GM19351 (cell line): ENCODE measurements around the gene GALM.

Experiments
- ATAC-seq: cut with Tn5 transposase; IDR thresholded peaks from one replicate; pipeline ENCODE4 v1.9.1; 2021; ENCODE audit warnings: mild to moderate bottlenecking, moderate library complexity; ENCODE audit not compliant: unreplicated experiment

The GALM gene

GRCh38 chr2:38649176-38649728 lies 16.7 kb upstream of the GALM start:
- no peak for ATAC-seq

- ATAC-seq = no peak
These were observed 15.9 kb upstream of the GALM start for GRCh38 chr2:38650012-38650411.

GRCh38 chr2:38650717-38651116 lies 15.2 kb upstream of the GALM start:
- ATAC-seq = no peak

DNA sequence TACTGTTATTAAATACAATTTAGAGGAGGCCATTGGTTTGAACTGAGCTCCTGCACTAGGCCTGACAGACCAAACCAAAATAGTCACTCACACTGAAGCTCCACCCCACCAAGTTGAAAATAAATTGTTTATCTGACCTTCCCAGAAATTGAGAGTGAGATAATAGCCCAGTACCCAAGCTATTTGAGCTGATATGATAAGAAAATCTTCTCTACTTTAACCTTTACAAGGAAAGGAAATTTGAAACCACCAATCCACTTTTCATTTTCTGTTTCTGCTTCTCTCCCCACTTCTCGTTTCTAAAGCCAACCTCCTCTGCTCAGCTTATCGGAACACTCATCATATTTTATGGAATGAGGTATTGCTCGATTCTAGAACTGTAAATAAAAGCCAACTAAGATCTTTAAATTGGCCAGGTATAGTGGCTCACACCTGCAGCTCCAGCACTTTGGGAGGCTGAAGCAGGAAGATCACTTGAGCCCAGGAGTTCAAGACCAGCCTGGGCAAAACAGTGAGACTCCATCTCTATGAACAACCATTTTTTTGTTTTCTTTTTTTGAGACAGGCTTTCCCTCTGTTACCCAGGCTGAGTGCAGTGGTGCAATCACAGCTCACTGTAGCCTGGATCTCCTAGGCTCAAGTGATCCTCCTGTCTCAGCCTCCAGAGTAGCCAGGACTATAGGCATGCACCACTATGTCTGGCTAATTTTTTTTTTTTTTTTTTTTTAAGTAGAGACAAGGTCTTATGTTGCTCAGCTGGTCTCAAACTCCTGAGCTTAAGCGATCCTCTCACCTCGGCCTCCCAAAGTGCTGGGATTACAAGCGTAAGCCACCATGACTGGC lies 13.3 kb upstream of the GALM start:
- ATAC-seq = no peak

DNA sequence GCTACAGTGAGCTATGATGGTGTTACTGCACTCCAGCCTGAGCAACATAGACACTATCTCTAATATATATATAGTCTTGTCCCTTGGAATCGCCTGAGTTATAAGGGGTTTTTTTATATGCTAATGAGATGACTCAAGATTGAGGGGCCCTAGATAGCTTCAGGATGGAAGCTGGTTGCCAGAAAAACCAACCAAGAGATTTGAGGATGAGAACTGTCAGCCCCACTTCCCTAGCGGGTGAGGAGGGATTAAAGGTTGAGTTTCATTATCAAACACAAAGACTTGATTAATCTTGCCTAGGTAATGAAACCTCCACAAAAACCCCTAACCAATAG lies 12.6 kb upstream of the GALM start:
- ATAC-seq = no peak

DNA sequence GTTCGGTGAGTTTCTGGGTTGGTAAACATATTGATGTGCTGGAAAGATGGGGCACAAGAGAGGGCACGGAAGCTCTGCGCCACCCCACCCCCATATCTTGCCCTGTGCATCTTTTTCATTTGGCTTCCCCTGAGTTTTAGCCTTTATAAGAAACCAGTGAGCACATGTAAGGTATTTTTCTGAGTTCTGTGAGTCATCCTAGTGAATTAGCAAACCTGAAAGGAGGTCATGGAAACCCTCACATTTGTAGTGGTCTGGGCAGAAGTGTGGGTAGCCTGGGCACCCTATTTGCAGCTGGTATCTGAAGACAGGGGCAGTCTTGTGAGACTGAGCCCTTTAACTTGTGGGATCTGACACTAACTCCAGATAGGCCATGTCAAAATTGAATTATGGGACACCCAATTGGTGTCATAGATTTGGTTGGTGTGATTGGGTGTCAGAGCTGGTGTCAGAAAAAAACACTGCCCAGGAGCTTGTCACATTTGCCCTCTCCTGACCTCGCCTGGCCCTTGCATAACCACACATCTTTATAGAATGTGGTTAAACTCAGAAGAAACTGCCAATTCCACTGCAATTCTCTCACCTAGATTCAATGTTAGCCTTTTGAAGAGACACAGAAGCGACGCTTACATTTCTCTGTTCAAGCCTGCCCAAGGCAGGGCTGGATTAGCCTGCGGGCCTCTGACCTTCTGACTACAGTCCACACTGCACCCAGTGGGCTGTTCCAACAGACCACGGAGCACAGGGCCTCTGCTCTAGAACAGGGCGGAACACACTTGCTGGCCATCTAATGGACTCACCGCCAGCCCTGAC lies 12.0 kb upstream of the GALM start:
- no peak for ATAC-seq

- ATAC-seq = no peak
These were observed 11.2 kb upstream of the GALM start for GRCh38 chr2:38654528-38655381.

- no peak for ATAC-seq
These were observed 10.5 kb upstream of the GALM start for GRCh38 chr2:38655441-38655840.

DNA sequence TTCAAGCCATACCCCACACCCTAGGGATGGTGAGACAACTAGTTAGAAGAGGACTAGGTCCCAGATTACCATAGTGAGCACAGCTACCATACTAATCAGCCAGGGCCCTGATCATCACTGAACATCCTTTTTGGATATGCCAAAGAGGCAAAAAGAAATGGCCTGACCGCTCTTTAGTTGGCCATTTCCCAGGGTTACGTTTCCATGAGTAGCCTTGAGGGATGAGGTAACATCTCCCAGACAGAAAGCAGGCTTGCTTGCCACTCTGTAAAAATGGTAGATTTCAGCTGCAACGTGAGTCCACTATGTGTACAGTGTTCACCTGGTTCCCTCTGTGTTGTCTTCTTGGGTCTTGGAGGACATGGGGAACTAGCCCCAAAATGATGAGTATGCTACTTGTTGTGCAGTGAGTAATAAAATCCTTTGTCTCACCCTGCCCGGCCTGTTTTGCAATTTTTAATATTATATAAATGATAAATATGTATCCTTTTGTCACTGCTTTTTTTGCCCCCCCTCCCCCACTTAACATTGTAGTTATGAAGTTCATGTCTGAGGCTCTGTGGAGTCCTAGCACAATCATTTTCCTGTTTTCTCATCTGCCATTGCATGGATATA lies 8.9 kb upstream of the GALM start:
- ATAC-seq = no peak

DNA sequence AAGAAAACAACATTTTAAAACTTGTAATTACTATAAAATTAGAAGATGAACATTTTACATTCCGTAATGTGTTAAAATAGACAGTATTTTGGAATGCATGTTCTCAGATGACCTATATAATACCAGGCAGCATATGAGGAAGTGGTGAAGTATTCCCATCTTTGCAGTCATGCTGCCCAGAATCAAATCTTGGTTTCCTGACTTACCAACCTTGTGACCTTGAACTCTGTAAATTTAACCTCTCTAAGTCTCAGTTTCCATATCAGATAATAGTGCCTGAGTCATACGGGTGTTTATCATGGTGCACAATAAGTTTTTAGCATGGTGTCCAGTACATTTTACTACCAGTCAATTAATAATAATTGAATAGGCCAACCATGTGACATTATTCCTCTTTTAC lies 7.3 kb upstream of the GALM start:
- no peak for ATAC-seq

DNA sequence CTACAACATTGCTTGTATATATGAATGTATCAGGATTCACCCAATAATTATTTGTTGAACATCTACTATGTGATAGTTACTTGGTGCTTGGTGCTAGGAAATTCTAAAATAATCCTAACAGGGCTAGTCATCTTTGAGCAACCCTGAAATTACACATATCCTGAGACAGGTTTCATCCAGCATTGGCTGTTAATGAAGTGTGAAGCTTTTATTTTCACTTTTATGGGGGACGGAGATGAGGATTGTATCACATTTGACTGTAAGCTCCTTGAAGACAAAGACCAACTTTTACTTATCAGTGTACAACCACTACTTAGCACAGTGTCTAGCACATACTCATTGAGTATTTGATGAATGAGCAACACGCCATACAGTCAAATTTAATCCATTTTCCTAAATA lies 6.8 kb upstream of the GALM start:
- ATAC-seq = no peak

DNA sequence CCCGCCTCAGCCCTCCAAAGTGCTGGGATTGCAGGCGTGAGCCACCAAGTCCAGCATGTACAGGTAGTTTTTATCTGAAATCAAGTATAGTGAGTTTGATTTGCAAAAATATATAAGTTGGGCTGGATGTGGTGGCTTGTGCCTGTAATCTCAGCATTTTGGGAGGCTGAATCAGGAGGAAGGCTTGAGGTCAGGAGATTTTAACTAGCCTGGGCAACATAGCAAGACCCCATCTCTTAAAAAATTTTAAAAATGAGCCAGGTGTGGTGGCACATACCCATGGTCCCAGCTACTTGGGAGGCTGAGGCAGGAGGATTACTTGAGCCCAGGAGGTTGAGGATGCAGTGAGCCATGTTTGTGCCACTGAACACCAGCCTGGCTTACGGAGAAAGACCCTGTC lies 5.6 kb upstream of the GALM start:
- no peak for ATAC-seq

GRCh38 chr2:38661306-38661705 lies 4.6 kb upstream of the GALM start:
- no peak for ATAC-seq

- ATAC-seq = peak; percentile 27
These were observed 619 bp downstream of the GALM start for GRCh38 chr2:38666556-38666910.

DNA sequence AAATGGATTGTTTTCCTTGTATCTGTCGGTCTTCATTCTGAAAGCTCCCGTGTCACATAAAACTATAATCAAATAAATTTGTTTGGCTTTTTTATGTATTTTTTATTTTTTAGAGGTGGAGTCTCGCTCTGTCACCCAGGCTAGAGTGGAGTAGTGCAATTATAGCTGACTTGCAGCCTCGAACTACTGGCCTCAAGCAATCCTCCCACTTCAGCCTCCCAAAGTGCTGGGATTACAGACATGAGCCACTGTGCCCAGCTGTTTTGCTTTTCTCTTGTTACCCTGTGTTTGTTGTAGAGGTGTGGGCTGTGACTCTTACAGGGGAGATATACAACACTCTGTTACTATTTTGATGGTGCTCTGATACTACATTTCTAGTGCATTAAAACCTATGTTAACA lies 2.2 kb downstream of the GALM start:
- ATAC-seq = no peak

DNA sequence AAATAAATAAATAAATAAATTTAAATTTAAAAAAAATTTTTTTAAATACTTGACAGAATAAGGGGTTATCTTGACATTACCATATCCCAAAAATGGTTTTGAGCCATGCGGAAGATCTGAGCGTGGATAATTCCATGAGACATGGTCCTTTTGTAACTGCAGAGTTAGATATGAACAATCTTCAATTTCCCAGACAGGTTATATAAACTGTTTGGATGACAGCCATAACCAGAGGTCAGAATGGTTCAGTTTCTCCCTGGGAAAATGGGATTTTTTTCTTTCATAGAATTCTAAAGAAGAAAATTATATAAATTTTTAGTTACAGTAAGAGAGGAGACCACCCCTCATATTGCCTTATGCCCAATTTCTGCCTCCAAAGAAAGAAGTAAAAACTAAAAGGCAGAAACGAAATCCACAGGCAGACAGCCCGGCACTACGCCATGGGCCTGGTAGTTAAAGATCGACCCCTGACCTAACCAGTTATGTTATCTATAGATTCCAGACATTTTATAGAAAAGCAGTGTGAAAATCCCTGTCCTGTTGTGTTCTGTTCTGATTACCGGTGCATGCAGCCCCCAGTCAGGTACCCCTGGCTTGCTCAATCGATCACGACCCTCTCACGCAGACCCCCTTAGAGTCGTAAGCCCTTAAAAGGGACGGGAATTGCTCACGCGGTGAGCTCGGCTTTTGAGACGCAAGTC lies 3.0 kb downstream of the GALM start:
- ATAC-seq = no peak

- ATAC-seq = no peak
These were observed 5.4 kb downstream of the GALM start for GRCh38 chr2:38671303-38671702.

GRCh38 chr2:38671946-38672345 lies 6.0 kb downstream of the GALM start:
- no peak for ATAC-seq

DNA sequence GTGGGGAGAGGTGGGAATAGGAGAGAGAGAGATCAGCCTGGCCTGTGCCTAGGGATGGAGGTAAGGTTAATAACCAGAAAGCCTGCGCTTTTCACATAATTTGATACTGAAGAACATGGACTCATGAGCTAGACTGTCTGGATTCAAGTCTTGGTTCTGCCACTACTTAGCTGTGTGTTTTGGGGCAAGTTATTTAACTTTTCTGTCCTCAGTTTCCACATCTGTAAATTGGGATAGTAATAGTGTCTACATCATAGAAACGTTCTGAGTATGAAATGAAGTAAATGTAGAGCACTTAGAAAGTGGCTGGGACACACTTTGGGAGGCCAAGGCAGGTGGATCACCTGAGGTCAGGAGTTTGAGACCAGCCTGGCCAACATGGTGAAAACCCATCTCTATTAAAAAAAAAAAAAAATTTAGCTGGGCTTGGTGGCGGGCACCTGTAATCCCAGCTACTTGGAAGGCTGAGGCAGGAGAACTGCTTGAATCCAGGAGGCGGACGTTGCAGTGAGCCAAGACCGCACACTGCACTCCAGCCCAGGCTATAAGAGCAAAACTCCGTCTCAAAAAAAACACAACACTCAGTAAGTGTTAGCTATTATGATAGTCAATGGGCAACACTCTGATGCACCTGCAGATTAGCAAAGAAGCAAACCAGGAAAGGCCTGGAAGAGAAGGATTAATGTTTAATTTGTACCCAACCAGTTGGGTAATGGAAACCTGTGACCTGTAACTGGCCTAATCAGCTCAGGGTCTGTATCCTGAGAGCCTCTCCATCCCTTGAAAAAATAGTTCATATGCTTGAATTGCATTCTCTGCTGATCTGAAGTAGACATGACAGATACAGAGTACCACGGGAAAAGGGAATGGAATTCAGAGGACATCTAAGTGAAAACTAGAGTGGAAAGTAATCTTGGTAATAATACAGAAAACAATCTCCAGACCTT lies 6.8 kb downstream of the GALM start:
- ATAC-seq = no peak
